A673 (cell line): Measurements from ENCODE around the gene PCBP3. TPM values are rescaled to one million over a fixed set of nuclear protein-coding genes. Genes with fewer than 3 reads are reported as not detected.
"Not testable (repeated sequence)": the region's sequence is repeated elsewhere in the genome, so short reads cannot be mapped to it uniquely, and the experiment has no call there.

Experiments
- BruUV-seq: library from RNA; stranded (reverse); fragments of 400-500 nt; replicated peaks from 2 replicates; lab custom pipeline; 2021; lab: Mats Ljungman, UMichigan
- CTCF ChIA-PET: fragments of 300-600 bp; sonication (Branson Sonifier 250); formaldehyde crosslinking; loops from one replicate; lab custom pipeline; 2022; ENCODE audit warnings: antibody characterized with exemption; lab: Charles Lee
- POLR2A ChIA-PET: fragments of 300-600 bp; sonication (Branson Sonifier 250); formaldehyde crosslinking; loops from one replicate; lab custom pipeline; 2022; ENCODE audit warnings: antibody characterized with exemption; ENCODE audit not compliant: low non-redundant PET; lab: Charles Lee
- DNase-seq: peaks from one replicate; pipeline ENCODE4 v3.0.0-alpha.2; 2015; ENCODE audit warnings: low spot score
- H3K27ac ChIP-seq: fragments of 200-600 bp; sonication (generic); 2 replicates; pipeline ENCODE4 v1.5.1; 2016; ENCODE audit warnings: mixed run types, low read depth, mild to moderate bottlenecking, mixed read lengths, antibody characterized with exemption, low read length; ENCODE audit not compliant: poor library complexity, severe bottlenecking
- H3K27me3 ChIP-seq: fragments of 200-600 bp; sonication (generic); replicated peaks from 2 replicates; pipeline ENCODE4 v1.6.1; 2017; ENCODE audit warnings: mixed run types, low read depth, mild to moderate bottlenecking, mixed read lengths, antibody characterized with exemption, low read length; ENCODE audit not compliant: insufficient read depth, poor library complexity
- H3K36me3 ChIP-seq: fragments of 200-600 bp; sonication (generic); 2 replicates; pipeline ENCODE4 v1.6.1; 2016; ENCODE audit warnings: mixed run types, mild to moderate bottlenecking, mixed read lengths, antibody characterized with exemption, low read length; ENCODE audit not compliant: insufficient read depth, poor library complexity, severe bottlenecking
- H3K4me1 ChIP-seq: fragments of 200-600 bp; sonication (generic); 2 replicates; pipeline ENCODE4 v1.6.1; 2017; ENCODE audit warnings: mixed run types, mild to moderate bottlenecking, mixed read lengths, antibody characterized with exemption, low read length; ENCODE audit not compliant: insufficient read depth, poor library complexity, severe bottlenecking
- H3K4me3 ChIP-seq: fragments of 200-600 bp; sonication (generic); 2 replicates; pipeline ENCODE4 v1.5.1; 2016; ENCODE audit warnings: low read depth, mixed run types, mild to moderate bottlenecking, mixed read lengths, low read length; ENCODE audit not compliant: poor library complexity, severe bottlenecking
- H3K9me3 ChIP-seq: fragments of 200-600 bp; sonication (generic); 2 replicates; pipeline ENCODE4 v1.6.1; 2016; ENCODE audit warnings: mixed run types, low read depth, mild to moderate bottlenecking, mixed read lengths, antibody characterized with exemption, low read length; ENCODE audit not compliant: poor library complexity, severe bottlenecking
- EZH2 ChIP-seq: fragments of 200-600 bp; sonication (generic); IDR thresholded peaks from 2 replicates; pipeline ENCODE4 v1.6.1; 2017; ENCODE audit warnings: borderline replicate concordance, low read depth, mild to moderate bottlenecking, mixed read lengths, antibody characterized with exemption, low read length; ENCODE audit not compliant: poor library complexity, severe bottlenecking
- intact Hi-C: fragments of 100-400 bp; cut with micrococcal nuclease; formaldehyde crosslinking; loops from one replicate; pipeline ENCODE4 v1.10.0; 2022; ENCODE audit not compliant: unreplicated experiment
- total RNA-seq: library from RNA; stranded (reverse); gene quantifications from 2 replicates; pipeline ENCODE4 v1.2.3, GENCODE V29; 2021
- TF ChIP-seq, protein P1 (sequence below): fragments of 300-800, 200-600 bp; sonication (generic); conservative IDR thresholded peaks from 2 replicates; pipeline ENCODE4 v1.5.1; 2017; ENCODE audit warnings: low read depth, mild to moderate bottlenecking, antibody characterized with exemption, low read length, moderate library complexity, mixed read lengths

PCBP3 gene
- total RNA-seq, 1 experiment from 2014 or later: 25.6 TPM

DNA sequence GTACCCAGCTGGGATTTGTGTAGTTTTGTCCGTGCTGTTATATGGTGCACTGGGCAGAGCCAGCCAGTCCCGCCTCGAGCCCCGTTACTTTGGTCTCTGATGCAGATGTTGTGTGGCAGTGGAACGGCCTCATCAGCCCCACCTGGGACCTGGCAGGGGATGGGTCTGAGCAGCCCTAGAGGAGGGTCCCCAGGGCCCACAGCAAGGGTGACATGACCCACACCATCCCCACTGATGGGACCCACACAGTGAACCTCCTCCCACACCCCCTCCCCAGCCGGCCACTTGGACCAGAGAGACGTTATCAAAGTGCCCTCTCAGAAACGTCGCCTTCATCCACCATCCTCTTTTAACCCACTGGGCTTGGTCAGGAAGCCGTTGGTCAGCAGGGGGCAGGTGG is 42.0 kb upstream of the PCBP3 start:
- POLR2A ChIA-PET: no interaction called here
- H3K4me1 ChIP-seq: no peaks in the 10 kb centered on the region
- intact Hi-C loops: no loop called here
- no peak overlapping the region for H3K27ac ChIP-seq
- no peak for TF ChIP-seq EZH2
- TF ChIP-seq, protein P1, sequence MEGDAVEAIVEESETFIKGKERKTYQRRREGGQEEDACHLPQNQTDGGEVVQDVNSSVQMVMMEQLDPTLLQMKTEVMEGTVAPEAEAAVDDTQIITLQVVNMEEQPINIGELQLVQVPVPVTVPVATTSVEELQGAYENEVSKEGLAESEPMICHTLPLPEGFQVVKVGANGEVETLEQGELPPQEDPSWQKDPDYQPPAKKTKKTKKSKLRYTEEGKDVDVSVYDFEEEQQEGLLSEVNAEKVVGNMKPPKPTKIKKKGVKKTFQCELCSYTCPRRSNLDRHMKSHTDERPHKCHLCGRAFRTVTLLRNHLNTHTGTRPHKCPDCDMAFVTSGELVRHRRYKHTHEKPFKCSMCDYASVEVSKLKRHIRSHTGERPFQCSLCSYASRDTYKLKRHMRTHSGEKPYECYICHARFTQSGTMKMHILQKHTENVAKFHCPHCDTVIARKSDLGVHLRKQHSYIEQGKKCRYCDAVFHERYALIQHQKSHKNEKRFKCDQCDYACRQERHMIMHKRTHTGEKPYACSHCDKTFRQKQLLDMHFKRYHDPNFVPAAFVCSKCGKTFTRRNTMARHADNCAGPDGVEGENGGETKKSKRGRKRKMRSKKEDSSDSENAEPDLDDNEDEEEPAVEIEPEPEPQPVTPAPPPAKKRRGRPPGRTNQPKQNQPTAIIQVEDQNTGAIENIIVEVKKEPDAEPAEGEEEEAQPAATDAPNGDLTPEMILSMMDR: no peak
- CTCF ChIA-PET: no interaction called here
- H3K4me3 ChIP-seq: no peak overlapping the region
- H3K9me3 ChIP-seq: peaks cover 3% of the 10 kb centered on the region
- H3K36me3 ChIP-seq: no peaks in the 10 kb centered on the region
- BruUV-seq: no TSS peak
- no peak for DNase-seq
- H3K27me3 ChIP-seq: no peaks in the 10 kb centered on the region

- TF ChIP-seq EZH2: no peak
- TF ChIP-seq, protein P1: no peak
- Histone ChIP-seq H3K9me3 (peaks cover 3% of the 10 kb centered on the region), H3K36me3 (no peaks in the 10 kb centered on the region), H3K4me3 (no peak overlapping the region), H3K4me1 (no peaks in the 10 kb centered on the region), H3K27ac (no peak overlapping the region), H3K27me3 (no peaks in the 10 kb centered on the region)
- ChIA-PET POLR2A (no interaction called here), CTCF (no interaction called here)
- DNase-seq: no peak
- BruUV-seq: no TSS peak
- intact Hi-C loops: no loop called here
These were observed 41.4 kb upstream of the PCBP3 start for GRCh38 chr21:45602106-45602505.

DNA sequence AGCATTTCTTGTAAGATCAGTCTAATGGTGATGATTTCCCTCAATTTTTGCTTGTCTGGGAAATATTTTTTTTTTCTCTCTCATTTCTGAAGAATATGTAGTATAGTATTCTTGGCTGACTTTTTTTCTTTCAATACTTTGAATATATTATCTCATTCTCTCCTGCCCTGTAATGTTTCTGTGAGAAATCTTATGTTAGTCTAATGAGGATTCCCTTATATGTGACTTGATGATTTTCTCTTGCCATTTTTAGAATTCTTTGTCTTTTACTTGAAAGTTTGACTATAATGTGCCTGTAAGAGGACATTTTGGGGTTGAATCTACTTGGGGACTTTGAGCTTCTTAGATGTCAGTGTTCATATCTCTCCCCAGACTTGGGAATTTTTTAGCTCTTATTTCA is 40.0 kb upstream of the PCBP3 start:
- Histone ChIP-seq H3K4me3 (no peak overlapping the region), H3K27ac (no peak overlapping the region), H3K27me3 (no peaks in the 10 kb centered on the region), H3K36me3 (no peaks in the 10 kb centered on the region), H3K9me3 (peaks cover 3% of the 10 kb centered on the region), H3K4me1 (peaks cover 2% of the 10 kb centered on the region)
- CTCF ChIA-PET: no interaction called here
- POLR2A ChIA-PET: no interaction called here
- intact Hi-C loops: no loop called here
- BruUV-seq: no TSS peak
- TF ChIP-seq, protein P1: no peak
- TF ChIP-seq EZH2: no peak
- DNase-seq: no peak

DNA sequence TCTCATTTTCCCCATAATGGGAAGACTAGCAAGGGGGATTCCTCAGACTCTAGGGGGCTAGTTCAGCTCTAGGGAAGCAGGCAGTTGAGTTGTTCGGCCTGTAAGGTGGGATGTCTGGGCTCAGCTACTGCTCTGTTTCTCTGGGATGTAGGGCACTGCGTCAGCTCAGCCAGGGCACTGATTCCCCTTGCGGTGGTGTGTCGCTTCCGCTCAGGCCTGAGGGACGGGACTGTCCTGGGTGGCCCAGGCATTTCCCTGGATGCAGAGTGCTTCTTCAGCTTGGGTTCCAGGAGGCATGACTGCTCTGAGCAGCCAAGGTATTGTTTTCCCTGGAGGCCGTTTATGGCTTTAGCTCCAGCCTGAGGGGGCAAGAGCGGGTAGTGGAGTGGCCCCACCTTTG is 38.8 kb upstream of the PCBP3 start:
- intact Hi-C loops, H3K4me1 ChIP-seq, DNase-seq, H3K27me3 ChIP-seq, CTCF ChIA-PET, H3K27ac ChIP-seq, BruUV-seq, H3K9me3 ChIP-seq, H3K36me3 ChIP-seq, POLR2A ChIA-PET, H3K4me3 ChIP-seq: not testable (repeated sequence)
